Placental epithelial cell (primary cell): Measurements from ENCODE around the gene ATG101. TPM values are rescaled to one million over a fixed set of nuclear protein-coding genes. Genes with fewer than 3 reads are reported as not detected.

Experiments used
- total RNA-seq: library from RNA; depleted of rRNA; stranded (reverse); fragments of >200 nt; gene quantifications from 2 replicates; pipeline ENCODE4 v1.2.3, GENCODE V29; 2012

The ATG101 gene, protein sequence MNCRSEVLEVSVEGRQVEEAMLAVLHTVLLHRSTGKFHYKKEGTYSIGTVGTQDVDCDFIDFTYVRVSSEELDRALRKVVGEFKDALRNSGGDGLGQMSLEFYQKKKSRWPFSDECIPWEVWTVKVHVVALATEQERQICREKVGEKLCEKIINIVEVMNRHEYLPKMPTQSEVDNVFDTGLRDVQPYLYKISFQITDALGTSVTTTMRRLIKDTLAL
- total RNA-seq, result 42.0 and 61.1 TPM in 2 replicates

DNA sequence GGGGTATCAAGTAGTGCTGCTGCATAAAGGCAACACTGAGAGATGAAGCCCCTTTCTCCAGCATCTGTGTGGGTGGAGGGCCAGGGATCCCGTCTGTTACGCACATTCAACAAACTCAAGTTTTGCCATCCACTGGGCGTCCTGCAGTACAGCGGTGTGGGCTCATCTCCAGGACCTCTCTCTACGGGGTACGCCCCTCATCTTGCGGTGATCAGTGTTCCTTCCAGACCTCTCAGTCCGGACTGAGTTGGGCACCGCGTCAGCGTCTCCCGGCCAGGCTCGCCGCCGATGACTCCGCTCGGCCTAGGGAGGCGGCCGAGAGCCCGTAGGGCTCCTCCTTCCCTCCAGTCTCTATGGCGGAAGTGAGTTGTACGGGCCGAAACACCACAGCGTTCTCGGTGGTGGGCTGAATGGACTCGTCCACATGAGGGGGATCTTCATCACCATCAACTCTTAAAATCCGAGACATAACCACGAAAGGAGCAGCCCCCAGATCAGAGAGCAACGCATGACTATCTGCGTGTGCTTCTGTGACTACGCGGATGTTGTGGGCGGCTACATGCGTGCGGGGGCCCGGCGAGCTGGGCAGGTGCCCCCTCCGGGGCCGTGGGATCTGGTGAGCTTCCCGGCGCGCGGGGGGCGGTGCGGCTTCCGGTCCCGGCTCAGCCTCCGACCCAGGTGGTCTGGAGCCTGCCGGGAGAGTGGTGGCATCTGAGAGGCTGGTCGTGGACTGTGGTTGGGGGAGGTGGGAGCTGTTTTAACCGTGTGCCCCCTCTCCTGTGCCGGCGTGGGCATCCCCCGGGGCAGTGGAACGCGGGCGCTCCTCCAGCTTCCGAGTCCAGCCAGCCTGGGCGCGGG lies at the start of gene ATG101:
TSS of gene ATG101 (plus strand) at position 652 of the 858 bp plus-strand sequence. CDS start 3,673 bp downstream, outside the sequence.

DNA sequence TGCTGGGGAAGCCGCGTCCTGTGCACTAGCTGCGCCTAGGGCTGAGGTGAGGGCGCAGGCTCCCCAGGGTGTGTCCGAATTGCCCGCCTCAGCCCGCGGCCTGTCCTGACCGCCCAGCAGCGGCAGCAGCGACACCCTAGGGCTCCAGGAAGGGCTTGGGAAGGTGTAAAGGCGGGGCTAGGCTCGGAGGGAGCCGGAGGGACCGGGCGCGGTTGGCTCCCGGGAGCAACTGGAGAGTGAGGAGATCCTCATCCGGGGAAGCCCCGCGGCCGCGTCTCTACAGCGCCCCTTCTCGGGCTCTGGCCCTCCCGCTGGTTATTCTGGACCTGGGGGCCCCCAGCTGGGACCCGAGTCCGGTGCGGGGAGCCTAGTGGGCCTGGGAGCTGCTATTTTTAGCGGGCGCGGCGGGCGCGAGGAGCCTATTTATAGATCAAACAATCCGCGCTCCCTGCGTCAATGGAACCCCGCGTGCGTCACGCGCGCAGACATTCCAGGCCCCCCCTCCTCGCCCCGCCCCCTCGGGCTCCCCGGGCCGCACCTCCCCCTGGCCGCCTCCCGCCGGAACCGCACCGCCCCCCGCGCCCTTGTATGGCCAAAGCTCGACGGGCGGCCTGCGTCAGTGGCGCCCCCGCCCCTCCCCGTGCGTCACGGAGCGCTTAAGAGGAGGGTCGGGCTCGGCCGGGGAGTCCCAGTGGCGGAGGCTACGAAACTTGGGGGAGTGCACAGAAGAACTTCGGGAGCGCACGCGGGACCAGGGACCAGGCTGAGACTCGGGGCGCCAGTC lies 18.8 kb upstream of the ATG101 start, which contains the start of gene NR4A1:
TSS of gene NR4A1 (plus strand) at position 685 of the 784 bp plus-strand sequence. CDS start 2,887 bp downstream, outside the sequence.

DNA sequence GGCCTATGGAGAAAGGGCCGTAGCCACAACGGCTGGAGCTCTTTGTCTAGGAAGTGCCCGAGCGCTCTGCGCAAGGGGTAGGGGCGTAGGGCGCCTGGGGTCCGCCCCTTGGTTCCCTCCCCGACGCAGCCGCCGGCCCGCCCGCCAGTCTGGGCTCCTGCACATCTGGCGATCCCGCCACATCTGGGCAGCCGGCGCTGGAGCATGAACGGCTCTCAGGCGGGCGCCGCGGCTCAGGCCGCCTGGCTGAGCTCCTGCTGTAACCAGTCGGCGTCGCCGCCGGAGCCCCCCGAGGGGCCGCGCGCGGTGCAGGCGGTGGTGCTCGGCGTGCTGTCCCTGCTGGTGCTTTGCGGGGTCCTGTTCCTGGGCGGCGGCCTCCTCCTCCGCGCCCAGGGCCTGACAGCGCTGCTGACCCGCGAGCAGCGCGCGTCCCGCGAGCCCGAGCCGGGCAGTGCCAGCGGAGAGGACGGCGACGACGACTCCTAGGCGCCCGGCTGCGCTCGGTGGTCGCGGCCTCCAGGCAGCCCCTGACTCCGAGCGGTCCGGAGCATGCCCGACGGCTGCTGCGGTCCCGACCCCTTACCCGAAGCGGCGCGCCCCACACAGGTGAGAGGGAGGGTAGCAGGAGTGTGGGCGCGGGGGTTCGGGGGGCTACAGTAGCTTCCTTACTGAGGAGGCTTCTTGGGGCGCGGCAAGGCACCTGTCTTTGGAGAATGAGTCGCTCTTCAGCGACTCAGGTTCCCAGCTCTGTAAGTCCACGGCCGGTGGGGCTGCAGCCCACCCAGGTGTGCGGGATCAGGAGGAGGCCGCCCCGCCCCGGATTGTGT lies 10.0 kb downstream of the ATG101 start, which contains the start of gene SMIM41:
TSS of gene SMIM41 (plus strand) at position 129 of the 827 bp plus-strand sequence. CDS start at position 205, 76 bp downstream.

Other genes with a start within 250 kb of the ATG101 start
- not detected in 2 replicates for gene FIGNL2, start 221.3 kb upstream of the ATG101 start, total RNA-seq
- gene ANKRD33, start 181.9 kb upstream of the ATG101 start, total RNA-seq, result not detected in 2 replicates
- gene ACVRL1, start 162.5 kb upstream of the ATG101 start, total RNA-seq, result 1.2 TPM in 1 of 2 replicates, not detected in the other
- gene ACVR1B, start 118.3 kb upstream of the ATG101 start, total RNA-seq, result 6.0 and 7.1 TPM in 2 replicates
- not detected in 2 replicates for gene TAMALIN, start 63.0 kb upstream of the ATG101 start, total RNA-seq
- gene NR4A1, start 18.5 kb upstream of the ATG101 start, total RNA-seq, result 1.6 and 2.4 TPM in 2 replicates
- gene SMIM41, start 9.7 kb downstream of the ATG101 start, total RNA-seq, result 0.39 TPM in 1 of 2 replicates, not detected in the other
- 0.22 TPM in 1 of 2 replicates, not detected in the other for gene KRT80, start 122.0 kb downstream of the ATG101 start, total RNA-seq
- 636 and 2,495 TPM in 2 replicates for gene KRT7, start 163.3 kb downstream of the ATG101 start, total RNA-seq
- gene KRT86, start 204.7 kb downstream of the ATG101 start, total RNA-seq, result not detected in 2 replicates
- not detected in 2 replicates for gene KRT81, start 221.6 kb downstream of the ATG101 start, total RNA-seq